ENCODE results near the gene DMBT1.

Gene DMBT1

DNA sequence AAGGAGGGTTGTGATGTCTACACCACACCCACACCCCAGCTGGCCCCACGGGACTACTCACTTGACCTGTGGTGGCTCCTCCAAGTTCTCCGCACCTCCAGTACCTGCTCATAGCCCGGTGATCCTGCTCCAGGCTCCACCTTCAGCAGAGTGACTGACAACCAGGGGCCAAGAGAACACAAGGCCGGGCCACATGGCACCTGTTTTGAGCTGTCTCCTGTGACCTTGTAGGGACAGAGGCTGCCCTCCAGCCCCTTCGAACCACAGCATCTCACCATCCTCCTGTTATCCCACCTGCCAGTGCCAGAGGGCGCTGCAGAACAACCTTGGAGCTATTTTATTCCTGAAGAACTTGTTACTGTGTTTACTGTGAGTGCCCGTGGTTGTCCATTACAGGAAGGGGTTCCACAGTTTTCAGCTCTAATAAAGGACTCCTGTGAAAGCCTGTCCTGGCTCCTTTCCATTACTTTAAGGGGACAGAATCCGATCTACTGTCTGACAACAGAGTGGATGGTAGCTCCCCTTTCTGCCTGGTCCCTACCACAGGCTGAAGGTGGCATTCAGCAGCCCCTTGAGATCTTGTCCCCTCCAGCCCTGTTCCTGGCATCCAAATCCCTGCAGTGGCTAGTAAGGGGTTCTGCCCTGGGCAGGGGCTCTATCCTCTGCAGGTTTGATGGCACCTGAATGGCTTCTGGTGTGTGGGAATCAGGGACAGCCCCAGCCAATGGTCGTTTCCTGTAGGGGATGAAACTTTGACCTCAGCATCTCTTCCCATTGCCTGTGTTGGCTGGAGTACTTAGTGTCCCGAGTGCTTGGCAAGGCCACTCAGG lies 88.3 kb downstream of the DMBT1 start:
- no peak for FAIRE-seq

DNA sequence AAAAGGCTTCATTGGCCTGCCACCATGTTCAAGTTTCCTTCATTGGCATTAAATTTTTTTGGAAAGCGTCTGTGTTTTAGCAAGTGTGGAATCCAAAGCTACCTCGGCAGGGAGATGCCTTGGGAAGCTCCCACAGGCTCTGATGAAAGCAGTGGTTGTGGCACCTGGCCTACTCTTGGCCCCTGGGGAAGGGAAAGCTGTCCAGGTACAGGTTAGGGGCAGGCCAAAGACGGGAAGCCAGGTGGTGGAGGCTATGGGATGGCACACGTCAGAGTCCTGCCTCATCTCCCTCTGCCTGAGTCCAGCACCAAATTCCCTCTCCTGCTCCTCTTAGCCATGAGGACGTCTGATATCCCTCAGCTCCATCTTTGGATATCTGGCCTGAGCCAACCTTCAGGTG lies 89.3 kb downstream of the DMBT1 start:
- no peak for FAIRE-seq

DNA sequence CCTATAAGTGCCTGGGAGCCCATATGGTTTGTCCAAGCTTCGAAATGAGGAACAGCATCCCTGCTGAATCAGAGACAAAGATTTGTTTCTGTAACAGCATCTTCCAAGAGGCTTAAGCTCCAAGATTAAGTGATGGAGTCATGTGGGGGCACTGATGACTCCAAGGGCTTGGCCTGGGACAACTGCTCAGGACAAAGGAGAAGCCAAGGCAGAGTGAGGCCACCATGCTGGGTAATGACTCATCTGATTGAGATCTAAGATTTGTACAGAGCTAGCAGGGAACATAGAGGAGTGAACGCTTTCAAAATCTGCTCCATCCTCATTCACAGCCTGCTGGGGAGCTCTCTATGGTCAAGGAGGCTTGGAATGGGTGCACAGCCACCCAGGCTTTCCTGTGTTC lies 89.8 kb downstream of the DMBT1 start:
- no peak for FAIRE-seq

DNA sequence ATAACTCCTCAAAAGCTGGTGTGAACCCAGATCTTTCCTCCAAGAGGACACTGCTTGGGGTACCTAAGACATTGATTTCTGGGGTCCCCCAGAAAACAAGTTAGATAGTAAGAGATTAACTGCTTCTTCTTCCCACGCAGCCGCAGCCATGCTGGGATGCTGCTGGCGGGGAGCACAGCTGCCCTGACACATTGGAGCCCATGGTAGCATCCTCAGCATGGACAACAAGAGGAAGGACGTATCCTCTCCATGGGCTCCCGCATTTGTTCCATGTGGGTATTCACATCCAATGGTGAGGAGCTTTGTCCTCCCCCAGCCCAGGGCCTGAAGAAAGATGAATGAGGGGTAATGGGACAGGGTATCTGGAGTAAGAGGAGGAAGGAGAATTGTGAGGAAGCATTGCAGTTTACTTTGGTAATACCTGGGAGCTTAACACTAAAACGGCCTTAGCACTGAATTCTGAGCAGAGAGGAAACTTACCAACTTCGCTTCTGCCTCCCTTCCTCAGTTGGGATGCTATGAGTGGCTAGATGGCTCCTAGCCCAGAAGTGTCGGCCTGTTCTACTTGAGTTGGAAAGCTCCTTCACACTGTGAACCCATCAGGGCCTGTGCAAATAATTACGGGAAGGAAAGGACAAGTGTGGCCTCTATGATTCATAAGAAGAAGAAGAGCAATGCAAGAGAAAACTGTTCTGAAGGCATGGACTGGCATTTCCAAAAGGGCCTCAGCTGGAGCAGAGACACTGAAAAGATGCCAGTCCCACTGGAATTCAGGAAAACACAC lies 95.2 kb downstream of the DMBT1 start:
- no peak for FAIRE-seq

DNA sequence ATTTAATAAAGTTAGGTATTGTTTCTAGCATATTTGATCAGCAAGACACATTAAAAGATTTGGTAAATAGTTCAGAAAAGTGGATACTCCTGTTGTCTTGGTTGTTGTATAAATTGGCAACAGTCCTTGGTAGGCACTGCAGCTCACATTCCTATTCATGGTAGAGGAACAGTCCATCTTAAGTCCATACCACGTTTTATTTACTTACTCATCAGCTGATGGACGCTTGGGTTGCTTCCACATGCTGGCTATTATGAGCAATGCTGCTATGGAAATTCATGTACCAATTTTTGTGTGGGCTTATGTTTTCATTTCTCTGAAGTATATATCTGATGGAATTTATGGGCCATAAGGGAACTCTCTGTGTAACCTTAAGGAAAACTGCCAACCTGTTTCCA lies 95.8 kb downstream of the DMBT1 start:
- FAIRE-seq = no peak

DNA sequence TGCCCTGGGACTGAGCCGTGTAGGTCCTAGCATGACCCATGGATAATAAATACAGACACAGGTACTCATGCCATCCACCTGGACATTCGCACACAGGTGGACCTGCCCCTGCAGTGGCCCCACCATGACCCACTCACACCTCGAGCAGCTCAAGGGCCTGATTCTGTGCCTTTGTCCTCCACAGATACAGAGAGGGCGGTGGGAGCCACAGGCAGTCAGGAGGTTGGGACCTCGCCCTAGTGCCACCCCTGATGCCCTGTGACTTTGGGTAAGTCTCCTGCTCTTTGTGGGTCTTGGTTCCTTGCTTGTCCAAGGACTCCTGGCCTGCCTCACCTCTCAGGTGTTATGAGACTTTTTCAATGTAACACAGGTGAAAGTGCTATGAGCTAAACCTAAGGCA lies 96.2 kb downstream of the DMBT1 start:
- no peak for FAIRE-seq

DNA sequence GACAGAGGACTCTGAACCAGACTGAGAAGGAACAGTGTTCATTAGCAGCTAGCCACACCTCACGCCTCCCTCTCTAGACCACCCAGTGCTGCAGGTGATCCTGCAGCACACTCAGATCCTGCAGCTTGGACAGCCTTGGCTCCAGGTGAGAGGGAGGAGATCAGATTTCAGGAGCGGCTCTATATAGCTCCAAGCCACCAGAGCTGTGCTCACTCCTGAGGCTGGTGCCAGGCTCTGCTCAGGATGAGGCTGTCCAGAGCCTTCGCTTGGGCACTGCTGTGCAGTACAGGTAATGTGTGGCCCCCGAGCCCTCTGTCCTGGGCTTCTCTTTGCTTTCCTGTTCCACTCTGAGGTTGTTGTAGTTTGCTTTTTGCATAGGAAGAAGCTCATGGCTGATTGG lies 96.7 kb downstream of the DMBT1 start:
- FAIRE-seq = no peak

DNA sequence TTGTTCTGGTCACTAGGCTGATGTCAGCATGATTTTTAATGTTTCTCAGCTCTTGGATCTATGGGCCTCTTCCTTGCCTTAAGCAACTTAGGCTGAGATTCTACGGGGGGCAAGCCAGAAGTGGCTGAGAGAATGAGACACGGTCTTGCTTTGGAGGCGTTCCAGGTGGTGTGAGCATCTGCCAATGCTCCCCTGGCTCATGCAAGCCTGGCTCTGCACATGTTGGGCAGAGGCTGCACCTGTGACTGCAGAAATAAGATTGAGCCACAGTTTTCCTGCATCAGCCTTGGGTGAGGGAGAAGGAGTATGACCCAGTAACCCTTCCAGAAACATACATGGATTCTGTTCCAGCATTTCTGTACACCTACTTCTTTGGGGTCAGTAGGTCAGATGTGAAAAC lies 97.2 kb downstream of the DMBT1 start:
- no peak for FAIRE-seq

DNA sequence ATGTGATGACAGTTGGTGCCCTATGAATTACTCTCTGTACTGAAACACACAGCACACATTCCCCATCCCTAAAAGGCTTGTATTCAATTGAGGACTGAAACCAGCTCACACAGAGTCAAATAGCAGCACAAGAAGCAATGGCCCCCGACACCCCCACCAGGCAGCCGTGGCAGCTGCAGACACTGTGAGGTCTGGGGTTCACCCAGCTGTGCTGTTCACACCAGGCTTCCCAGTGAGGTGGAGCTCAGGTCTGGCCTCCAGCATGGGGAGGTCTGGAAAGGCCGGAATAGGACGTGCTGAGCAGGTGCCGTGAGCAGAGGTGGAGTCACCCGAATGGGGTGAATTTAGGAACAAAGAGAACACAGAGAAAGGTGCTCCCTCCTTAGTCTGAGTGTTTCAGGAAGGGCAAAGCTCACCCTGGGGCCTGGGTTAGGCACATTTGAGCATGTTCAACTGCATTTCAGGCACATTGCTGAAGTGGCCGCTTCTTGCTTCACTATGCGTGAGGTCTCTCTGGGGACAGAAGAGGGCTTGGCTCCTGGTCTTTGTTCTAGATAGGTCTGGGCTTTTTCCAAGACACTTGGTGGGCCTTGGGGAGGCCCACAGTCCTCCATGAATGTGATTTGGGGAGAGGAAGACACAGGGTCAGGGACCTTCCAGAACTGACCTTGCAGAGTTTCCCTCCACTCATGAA lies 97.9 kb downstream of the DMBT1 start:
- FAIRE-seq = no peak

DNA sequence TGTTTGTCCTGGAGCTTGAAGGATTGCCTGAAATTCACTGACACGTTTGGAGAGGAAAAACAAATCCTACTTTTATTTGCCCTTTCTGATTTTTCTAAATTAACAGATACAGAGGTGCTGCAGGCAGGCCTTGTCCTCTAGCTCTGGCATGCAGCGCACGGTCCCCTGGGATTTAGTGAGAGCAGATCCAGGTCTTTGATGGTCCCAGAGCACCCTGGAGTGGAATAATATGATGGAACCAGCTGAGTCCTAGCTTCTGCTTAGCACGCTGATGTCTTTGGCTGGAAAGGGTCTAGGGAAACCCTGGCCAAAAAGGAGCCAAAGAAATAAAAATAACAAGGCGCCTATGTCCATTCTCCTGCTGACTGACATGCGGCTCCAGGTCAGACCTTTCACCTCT lies 98.6 kb downstream of the DMBT1 start:
- no peak for FAIRE-seq

DNA sequence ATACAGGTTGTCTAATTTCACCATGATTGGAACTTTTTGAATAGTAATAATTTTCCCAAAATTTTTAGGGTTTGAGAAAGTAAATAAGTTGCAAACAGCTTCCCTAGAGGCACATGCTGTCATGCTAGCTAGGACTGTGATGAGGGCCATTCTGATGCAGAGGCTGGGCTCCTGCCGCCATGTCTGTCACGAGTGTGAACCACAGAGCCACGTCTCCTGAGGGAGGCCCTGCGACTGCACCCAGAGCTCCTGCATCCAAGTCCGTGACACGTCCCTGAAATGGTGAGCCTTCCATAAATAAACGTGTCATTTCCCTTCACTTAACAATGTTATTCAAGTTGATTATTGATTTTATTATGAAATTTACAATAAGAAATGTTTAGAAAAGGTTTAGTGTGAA lies 99.1 kb downstream of the DMBT1 start:
- FAIRE-seq = no peak

DNA sequence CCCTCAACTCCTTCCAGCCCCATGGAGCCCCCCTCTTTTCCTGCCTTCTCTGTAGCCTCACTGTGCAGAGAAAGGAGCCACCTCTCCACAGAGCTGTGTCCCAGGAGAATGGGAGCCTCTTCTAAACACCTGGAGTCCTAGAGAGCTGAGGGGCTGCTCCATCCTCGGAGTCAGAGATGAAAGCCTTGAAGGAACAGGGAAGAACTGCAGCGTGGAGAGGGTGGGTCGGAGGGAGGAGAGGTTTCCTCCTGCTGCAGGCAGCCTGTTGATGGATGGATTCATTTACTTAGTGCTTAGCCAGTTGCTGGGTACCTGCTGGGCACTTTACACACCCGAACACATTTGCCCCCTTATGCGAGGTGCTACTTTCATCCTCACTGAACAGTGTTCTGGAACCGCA lies 100.1 kb downstream of the DMBT1 start:
- FAIRE-seq = no peak

DNA sequence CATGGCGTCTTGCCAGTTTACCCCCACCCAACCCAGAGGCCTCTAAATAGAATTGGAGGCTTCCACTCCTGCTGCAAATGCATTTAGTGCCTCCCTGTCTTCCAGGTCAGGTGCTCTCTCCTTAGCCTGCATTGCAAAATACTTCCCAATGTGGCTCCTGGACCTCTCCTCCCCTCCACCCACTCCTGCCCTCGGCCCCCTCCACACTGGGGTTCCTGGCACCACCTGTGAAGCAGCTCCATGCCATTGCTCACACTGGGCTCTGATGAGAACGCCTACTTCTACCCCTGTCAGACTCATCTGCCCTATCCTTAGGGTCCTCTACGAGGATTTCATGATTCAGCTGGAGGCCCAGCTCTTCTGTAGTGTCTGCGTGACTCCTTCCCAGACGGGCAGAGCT lies 101.7 kb downstream of the DMBT1 start:
- FAIRE-seq = no peak

DNA sequence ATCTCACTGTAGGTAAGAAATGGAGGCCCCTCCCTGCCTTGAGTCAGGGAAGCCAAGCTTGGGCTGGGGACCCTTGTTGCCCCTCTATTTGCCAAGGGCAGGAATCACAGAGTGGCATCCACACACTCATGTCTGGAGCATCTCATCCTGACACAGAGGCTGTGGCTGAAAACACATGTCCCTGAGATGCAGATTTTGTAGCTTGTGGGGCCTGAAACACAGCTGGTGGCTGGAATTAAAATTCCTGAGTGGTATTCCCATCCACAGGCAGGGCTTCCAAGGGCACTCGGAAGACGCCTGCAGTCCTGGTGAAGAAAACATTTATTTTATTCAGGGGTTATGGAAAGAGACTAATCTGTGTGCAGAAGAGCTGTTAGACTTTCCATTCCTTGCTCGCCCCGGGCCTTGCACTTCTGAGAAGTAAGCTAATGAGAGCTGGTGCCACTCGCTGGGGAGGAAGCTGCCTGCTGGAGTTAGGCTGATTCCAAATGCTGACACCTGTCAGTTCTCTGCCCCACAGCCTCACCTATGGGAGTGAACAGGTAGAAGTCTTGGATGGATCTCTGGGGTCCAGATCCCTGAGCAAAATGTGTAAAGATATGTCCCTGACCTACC lies 103.1 kb downstream of the DMBT1 start:
- no peak for FAIRE-seq

DNA sequence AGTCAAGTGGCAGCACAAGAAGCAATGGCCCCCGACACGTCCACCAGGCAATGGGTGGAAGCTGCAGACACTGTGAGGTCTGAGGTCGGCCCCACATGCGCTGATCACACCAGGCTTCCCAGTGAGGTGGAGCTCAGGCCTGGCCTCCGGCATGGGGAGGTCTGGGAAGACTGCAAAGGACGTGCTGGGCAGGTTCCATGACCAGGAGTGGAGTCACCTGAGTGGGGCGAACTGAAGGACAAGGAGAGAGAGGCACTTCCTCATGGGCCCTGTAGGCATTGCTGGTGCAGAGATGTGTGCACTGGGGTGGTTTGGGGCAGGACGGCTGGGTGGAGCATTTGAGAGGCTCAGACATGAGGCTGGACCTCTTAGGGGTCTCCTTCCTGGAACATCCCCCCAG lies 103.9 kb downstream of the DMBT1 start:
- FAIRE-seq = no peak

DNA sequence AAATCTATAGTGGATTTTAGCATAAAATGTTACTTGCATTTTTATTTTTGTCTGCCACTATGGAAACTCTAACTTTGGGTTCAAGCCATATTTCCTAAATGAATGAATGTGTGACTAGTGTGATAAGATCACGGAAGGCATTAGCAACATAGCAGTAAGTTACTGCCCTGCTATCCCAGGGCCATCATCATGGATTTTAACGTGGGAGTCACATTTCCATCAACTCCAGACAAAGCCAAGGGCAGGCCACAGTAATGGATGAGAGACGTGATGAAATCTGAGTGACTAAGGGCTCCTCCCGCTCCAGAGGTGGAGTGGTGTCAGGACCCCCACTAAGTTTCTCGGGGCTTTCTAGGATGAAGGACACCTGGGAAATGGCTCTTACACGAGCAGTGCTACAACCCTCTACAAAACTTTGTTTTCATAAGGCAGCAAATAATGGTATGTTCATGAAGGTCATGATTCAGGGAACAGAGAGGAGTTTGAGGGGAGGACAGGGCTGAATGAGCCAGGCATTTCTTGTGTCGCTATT lies 104.8 kb downstream of the DMBT1 start:
- FAIRE-seq = no peak

DNA sequence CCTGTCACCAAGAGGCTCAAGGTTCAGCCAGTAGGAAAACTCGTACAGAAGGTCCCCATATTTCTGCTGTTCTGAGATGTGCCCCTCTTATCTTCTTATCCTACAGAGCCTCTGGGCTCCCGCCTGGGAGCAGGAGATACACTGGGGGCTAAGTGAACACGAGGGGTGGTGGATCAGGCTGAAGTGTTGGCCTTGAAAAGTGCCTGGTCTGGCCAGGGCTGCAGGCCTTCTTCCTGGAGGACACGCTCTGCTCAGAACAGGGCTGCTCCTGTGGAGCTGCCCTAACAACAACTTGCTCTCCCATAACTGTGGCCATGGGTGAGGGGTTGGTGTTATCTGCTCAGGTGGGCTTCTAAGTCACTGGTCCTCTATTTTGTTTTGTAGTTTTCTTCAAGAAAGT lies 105.4 kb downstream of the DMBT1 start:
- FAIRE-seq = no peak

DNA sequence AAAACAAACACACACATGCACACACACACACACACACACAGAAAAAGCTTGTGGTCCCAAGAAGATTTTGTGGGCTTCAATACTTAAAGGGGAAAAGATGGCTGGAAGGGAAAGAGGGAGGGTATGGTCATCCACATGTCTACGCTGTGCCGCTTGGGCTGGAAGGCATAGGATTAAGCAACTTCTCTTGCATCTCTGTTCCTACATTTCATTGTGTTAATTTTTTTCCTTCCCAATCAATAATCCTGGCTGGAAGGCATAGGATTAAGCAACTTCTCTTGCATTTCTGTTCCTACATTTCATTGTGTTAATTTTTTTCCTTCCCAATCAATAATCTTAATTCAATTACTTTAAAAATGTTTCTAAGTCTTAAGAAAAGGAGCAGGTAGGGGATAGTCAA lies 108.5 kb downstream of the DMBT1 start:
- no peak for FAIRE-seq

DNA sequence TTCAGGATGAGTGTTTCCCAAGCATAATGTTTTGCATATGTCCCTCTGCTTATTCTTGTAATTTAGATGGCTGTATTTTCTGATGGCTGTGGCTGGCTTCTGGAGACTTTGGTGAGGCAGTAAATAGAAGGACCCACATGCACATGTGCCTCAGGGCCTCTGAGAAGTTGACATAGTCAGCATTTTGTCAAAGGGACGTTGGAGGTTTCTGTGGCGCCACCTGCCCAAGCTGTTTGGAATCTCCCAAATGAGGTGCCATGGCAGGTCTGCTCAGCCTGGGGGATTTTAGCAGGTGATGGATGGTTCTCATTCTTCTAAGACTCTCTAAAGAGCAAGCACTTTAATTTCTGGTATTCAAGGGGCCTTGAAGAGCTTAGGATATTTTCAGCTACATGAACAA lies 109.3 kb downstream of the DMBT1 start:
- no peak for FAIRE-seq

DNA sequence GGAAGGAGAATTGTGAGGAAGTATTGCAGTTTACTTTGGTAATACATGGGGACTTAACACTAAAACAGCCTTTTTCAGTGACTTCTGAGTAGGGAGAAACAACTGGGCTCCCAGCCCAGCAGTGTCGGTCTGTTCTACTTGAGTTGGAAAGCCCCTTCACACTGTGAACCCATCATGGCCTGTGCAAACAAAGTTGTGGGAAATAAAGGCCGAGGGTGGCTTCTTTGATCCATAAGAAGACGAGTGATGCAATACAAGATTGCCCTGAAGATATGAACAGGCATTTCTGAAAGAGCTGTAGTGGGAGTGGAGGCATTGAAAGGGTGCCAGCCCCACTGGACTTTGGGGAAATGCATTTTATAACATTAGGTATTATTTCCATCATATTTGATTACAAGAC lies 110.8 kb downstream of the DMBT1 start:
- FAIRE-seq = no peak

DNA sequence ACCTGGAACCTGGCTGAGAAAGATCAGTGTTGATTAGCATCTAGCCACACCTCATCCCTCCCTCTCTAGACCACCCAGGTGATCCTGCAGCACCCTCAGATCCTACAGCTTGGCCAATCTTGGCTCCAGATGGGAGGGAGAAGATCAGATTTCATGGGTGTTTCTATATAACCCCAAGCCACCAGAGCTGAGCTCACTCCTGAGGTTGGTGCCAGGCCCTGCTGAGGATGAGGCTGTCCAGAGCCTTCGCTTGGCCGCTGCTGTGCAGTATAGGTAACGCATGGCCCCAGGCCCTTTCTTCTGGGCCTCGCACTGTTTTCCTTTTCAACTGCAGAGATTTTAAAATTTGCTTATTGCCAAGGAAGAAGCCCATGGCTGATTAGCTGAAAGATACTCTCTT lies 112.1 kb downstream of the DMBT1 start:
- FAIRE-seq = no peak

DNA sequence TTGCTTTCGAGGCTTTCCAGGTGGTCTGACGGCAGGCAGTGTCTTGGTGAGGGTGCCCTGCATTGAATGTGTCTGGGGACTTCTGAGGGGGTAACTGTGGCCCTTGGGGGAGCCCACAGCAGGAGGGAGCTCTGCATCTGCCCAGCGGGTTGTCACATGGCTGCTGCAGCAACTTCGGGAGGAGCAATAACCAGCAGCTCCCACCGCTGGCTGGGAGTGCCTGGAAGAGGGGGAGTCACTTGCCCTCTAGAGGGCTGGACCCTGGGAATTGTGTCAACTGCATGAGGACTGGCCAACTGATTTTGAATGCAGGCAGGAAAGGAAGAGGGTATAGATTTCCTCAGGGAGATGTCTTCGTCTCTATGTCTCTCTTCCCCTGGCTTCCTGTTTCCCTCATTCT lies 112.7 kb downstream of the DMBT1 start:
- FAIRE-seq = no peak

DNA sequence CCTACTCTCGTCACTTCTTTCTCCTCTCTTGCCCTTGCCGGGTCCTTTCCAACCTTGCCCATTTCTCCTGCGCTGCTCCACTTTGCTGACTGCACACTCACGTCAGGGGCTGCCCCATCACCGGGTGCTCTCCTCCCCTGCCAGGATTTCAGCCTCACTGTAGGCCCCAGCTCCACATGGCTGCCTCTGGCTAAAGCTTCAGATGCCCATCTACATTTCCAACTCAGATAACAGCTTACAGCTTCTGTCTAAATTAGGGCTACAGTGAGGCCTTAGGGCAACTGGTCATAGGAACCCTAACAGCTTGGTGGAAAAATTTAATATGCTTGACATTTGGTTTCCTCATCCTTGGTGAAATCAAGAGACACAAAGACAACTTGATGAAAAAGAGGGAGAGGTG lies 113.2 kb downstream of the DMBT1 start:
- no peak for FAIRE-seq

Measured in islet of Langerhans (tissue), 1 donor.